ENCODE measurements around the gene DKKL1.

GRCh38 chr19:49415102-49415809 is 51.6 kb downstream of the DKKL1 start:
- no peak for TF ChIP-seq CTCF (conservative IDR thresholded peaks at IDR 0.05)
- no peak for TF ChIP-seq ZFX (IDR thresholded peaks at IDR 0.05)
